ENCODE data around the gene SNX2. TPM values are rescaled to one million over a fixed set of nuclear protein-coding genes. Genes with fewer than 3 reads are reported as not detected.

SNX2 gene
- total and polyA plus RNA-seq, 2 experiments from 2014 or later = 56.5 to 62.5 TPM

GRCh38 chr5:122756264-122756911, 18.5 kb upstream of the SNX2 start:
- in situ Hi-C loops (cut with MboI) = no loop called here
- Histone ChIP-seq H4K20me1 (ENCODE audit: insufficient read depth) (no peaks in the 10 kb centered on the region), H3K27me3 (replicated peaks; ENCODE audit: insufficient read depth) (no peaks in the 10 kb centered on the region), H3K9me2 (ENCODE audit: insufficient read depth) (peaks cover 3% of the 10 kb centered on the region; the same call in 1 of the 2 replicates), H3K4me3 (no peak overlapping the region), H3K9me3 (ENCODE audit: low read depth) (no peaks in the 10 kb centered on the region), H3K79me2 (ENCODE audit: insufficient read depth) (no peaks in the 10 kb centered on the region), H3K27ac (peak overlapping the region; percentile 45), H3K4me2 (ENCODE audit: unreplicated experiment) (peak overlapping the region; percentile 34), H2AFZ (peak overlapping the region; percentile 70), H3K9ac (peak overlapping the region; percentile 7; the same call in 1 of the 2 replicates), H3K36me3 (ENCODE audit: low read depth) (no peaks in the 10 kb centered on the region), H3F3A (ENCODE audit: insufficient read depth) (0 out of 2 replicates have a peak, but pooled peaks cover 3% of the 10 kb centered on the region), H3K4me1 (ENCODE audit: insufficient read depth) (peaks cover 16% of the 10 kb centered on the region)
- TF ChIP-seq EZH2 (IDR thresholded peaks at IDR 0.05; ENCODE audit: insufficient read depth, poor library complexity, severe bottlenecking) (no peak), EZH2phosphoT487 (IDR thresholded peaks at IDR 0.05; ENCODE audit: insufficient read depth, low read depth) (no peak)
- 49 to 53% methylated on average over 2 of the region's 2 CpGs for WGBS, 2 experiments (ENCODE audit: low coverage in 1 of 2, low lambda C conversion rate in 2 of 2, missing lambda C conversion rate in 2 of 2)
- DNase-seq = peak; percentile 85

GRCh38 chr5:122757285-122757684, 17.6 kb upstream of the SNX2 start:
- H2AFZ ChIP-seq = peak overlapping the region; percentile 70; the same call in 1 of the 2 replicates
- H3K36me3 ChIP-seq (ENCODE audit: low read depth) = no peaks in the 10 kb centered on the region
- H3K4me1 ChIP-seq (ENCODE audit: insufficient read depth) = peaks cover 16% of the 10 kb centered on the region
- DNase-seq = no peak
- in situ Hi-C loops (cut with MboI) = no loop called here
- H4K20me1 ChIP-seq (ENCODE audit: insufficient read depth) = no peaks in the 10 kb centered on the region
- H3F3A ChIP-seq (ENCODE audit: insufficient read depth) = 0 out of 2 replicates have a peak, but pooled peaks cover 3% of the 10 kb centered on the region
- no peaks in the 10 kb centered on the region for H3K79me2 ChIP-seq (ENCODE audit: insufficient read depth)
- TF ChIP-seq EZH2phosphoT487 (IDR thresholded peaks at IDR 0.05; ENCODE audit: insufficient read depth, low read depth) (no peak), EZH2 (IDR thresholded peaks at IDR 0.05; ENCODE audit: insufficient read depth, poor library complexity, severe bottlenecking) (no peak)
- WGBS, 2 experiments (ENCODE audit: low coverage in 1 of 2, low lambda C conversion rate in 2 of 2, missing lambda C conversion rate in 2 of 2) = 94% methylated on average over 4 of the region's 4 CpGs
- no peak overlapping the region for H3K27ac ChIP-seq
- no peaks in the 10 kb centered on the region for H3K9me3 ChIP-seq (ENCODE audit: low read depth)
- H3K4me2 ChIP-seq (ENCODE audit: unreplicated experiment) = no peak overlapping the region
- H3K9ac ChIP-seq = no peak overlapping the region
- H3K9me2 ChIP-seq (ENCODE audit: insufficient read depth) = peaks cover 3% of the 10 kb centered on the region; the same call in 1 of the 2 replicates
- H3K4me3 ChIP-seq = no peak overlapping the region
- H3K27me3 ChIP-seq (replicated peaks; ENCODE audit: insufficient read depth) = no peaks in the 10 kb centered on the region

GRCh38 chr5:122759241-122760070, 15.4 kb upstream of the SNX2 start:
- no peak overlapping the region for H3K4me2 ChIP-seq (ENCODE audit: unreplicated experiment)
- no peaks in the 10 kb centered on the region for H3K36me3 ChIP-seq (ENCODE audit: low read depth)
- H3K4me3 ChIP-seq = no peak overlapping the region
- H3K79me2 ChIP-seq (ENCODE audit: insufficient read depth) = no peaks in the 10 kb centered on the region
- no peak overlapping the region for H3K9ac ChIP-seq
- H3K9me3 ChIP-seq (ENCODE audit: low read depth) = no peaks in the 10 kb centered on the region
- no peak overlapping the region for H3K27ac ChIP-seq
- no peak for DNase-seq
- in situ Hi-C loops (cut with MboI) = no loop called here
- H4K20me1 ChIP-seq (ENCODE audit: insufficient read depth) = no peaks in the 10 kb centered on the region
- TF ChIP-seq EZH2 (IDR thresholded peaks at IDR 0.05; ENCODE audit: insufficient read depth, poor library complexity, severe bottlenecking) (no peak), EZH2phosphoT487 (IDR thresholded peaks at IDR 0.05; ENCODE audit: insufficient read depth, low read depth) (no peak)
- 0 out of 2 replicates have a peak, but pooled peaks cover 3% of the 10 kb centered on the region for H3F3A ChIP-seq (ENCODE audit: insufficient read depth)
- WGBS, 2 experiments (ENCODE audit: low coverage in 1 of 2, low lambda C conversion rate in 2 of 2, missing lambda C conversion rate in 2 of 2) = 76 to 77% methylated on average over 9 of the region's 9 CpGs
- H3K9me2 ChIP-seq (ENCODE audit: insufficient read depth) = peaks cover 3% of the 10 kb centered on the region; the same call in 1 of the 2 replicates
- peaks cover 16% of the 10 kb centered on the region for H3K4me1 ChIP-seq (ENCODE audit: insufficient read depth)
- H2AFZ ChIP-seq = no peak overlapping the region
- H3K27me3 ChIP-seq (replicated peaks; ENCODE audit: insufficient read depth) = no peaks in the 10 kb centered on the region

GRCh38 chr5:122760236-122760635, 14.6 kb upstream of the SNX2 start:
- no peak for TF ChIP-seq EZH2 (IDR thresholded peaks at IDR 0.05; ENCODE audit: insufficient read depth, poor library complexity, severe bottlenecking)
- Histone ChIP-seq H3K9me2 (ENCODE audit: insufficient read depth) (peaks cover 3% of the 10 kb centered on the region; the same call in 1 of the 2 replicates), H3K27ac (no peak overlapping the region), H3K4me3 (no peak overlapping the region), H3K9ac (no peak overlapping the region), H3K9me3 (ENCODE audit: low read depth) (no peaks in the 10 kb centered on the region), H3K4me2 (ENCODE audit: unreplicated experiment) (no peak overlapping the region), H3K4me1 (ENCODE audit: insufficient read depth) (peaks cover 16% of the 10 kb centered on the region), H2AFZ (no peak overlapping the region), H4K20me1 (ENCODE audit: insufficient read depth) (no peaks in the 10 kb centered on the region), H3K79me2 (ENCODE audit: insufficient read depth) (no peaks in the 10 kb centered on the region), H3K36me3 (ENCODE audit: low read depth) (no peaks in the 10 kb centered on the region), H3K27me3 (replicated peaks; ENCODE audit: insufficient read depth) (no peaks in the 10 kb centered on the region), H3F3A (ENCODE audit: insufficient read depth) (0 out of 2 replicates have a peak, but pooled peaks cover 3% of the 10 kb centered on the region)
- in situ Hi-C loops (cut with MboI) = no loop called here
- 86 to 94% methylated on average over 2 of the region's 2 CpGs for WGBS, 2 experiments (ENCODE audit: low coverage in 1 of 2, low lambda C conversion rate in 2 of 2, missing lambda C conversion rate in 2 of 2)
- DNase-seq = no peak
